ENCODE data around the gene PIAS3. TPM values are rescaled to one million over a fixed set of nuclear protein-coding genes. Genes with fewer than 3 reads are reported as not detected.
"Not testable (repeated sequence)": the region's sequence is repeated elsewhere in the genome, so short reads cannot be mapped to it uniquely, and the experiment has no call there.

Gene PIAS3
- total RNA-seq, 1 donor from 2014 or later: 38.8 TPM

GRCh38 chr1:145828367-145829026, 30.4 kb downstream of the PIAS3 start:
- H3K27me3 Mint-ChIP-seq (ENCODE audit: unreplicated experiment): no peaks in the 10 kb centered on the region
- no peaks in the 10 kb centered on the region for H3K9me3 Mint-ChIP-seq (ENCODE audit: unreplicated experiment)
- H3K36me3 Mint-ChIP-seq (ENCODE audit: low read depth, unreplicated experiment): peaks cover 43% of the 10 kb centered on the region
- peak overlapping the region; percentile 19 for H3K4me3 Mint-ChIP-seq (ENCODE audit: unreplicated experiment)
- no peak overlapping the region for H3K27ac Mint-ChIP-seq (ENCODE audit: unreplicated experiment)
- no peak for TF ChIP-seq CTCF (IDR thresholded peaks at IDR 0.05; ENCODE audit: unreplicated experiment)
- peaks cover 5% of the 10 kb centered on the region for H3K4me1 Mint-ChIP-seq (ENCODE audit: unreplicated experiment)
- no peak for DNase-seq (ENCODE audit: low spot score)

DNA sequence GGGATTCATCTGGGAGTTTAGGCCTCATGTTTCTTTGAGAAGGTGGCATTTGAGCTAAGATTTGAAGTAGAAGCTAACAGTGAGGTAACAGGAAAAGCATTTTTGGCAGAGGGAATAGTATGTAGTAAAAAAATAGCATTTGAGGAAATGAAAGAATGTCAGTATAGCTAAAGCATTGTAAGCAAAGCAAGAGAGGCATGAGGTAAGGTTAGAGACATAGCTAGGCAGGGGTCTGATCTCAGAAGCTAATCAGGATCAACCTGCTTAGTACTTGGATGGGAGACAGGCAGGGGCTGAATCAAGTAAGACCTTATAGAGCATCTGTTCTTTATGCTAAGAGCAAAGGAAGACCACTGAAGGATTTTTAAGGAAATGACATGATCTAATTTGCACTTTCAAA, 30.9 kb downstream of the PIAS3 start:
- no peak overlapping the region for H3K27ac Mint-ChIP-seq (ENCODE audit: unreplicated experiment)
- H3K4me3 Mint-ChIP-seq (ENCODE audit: unreplicated experiment): peak overlapping the region; percentile 39
- DNase-seq (ENCODE audit: low spot score): no peak
- no peak for TF ChIP-seq CTCF (IDR thresholded peaks at IDR 0.05; ENCODE audit: unreplicated experiment)
- H3K4me1 Mint-ChIP-seq (ENCODE audit: unreplicated experiment): peaks cover 5% of the 10 kb centered on the region
- peaks cover 39% of the 10 kb centered on the region for H3K36me3 Mint-ChIP-seq (ENCODE audit: low read depth, unreplicated experiment)
- peaks cover 2% of the 10 kb centered on the region for H3K27me3 Mint-ChIP-seq (ENCODE audit: unreplicated experiment)
- no peaks in the 10 kb centered on the region for H3K9me3 Mint-ChIP-seq (ENCODE audit: unreplicated experiment)

GRCh38 chr1:145826030-145826429, 32.9 kb downstream of the PIAS3 start:
- Mint-ChIP-seq H3K36me3 (ENCODE audit: low read depth, unreplicated experiment) (peaks cover 33% of the 10 kb centered on the region), H3K4me3 (ENCODE audit: unreplicated experiment) (no peak overlapping the region), H3K4me1 (ENCODE audit: unreplicated experiment) (peaks cover 5% of the 10 kb centered on the region), H3K27ac (ENCODE audit: unreplicated experiment) (no peak overlapping the region), H3K27me3 (ENCODE audit: unreplicated experiment) (peaks cover 2% of the 10 kb centered on the region), H3K9me3 (ENCODE audit: unreplicated experiment) (no peaks in the 10 kb centered on the region)
- TF ChIP-seq CTCF (IDR thresholded peaks at IDR 0.05; ENCODE audit: unreplicated experiment): no peak
- no peak for DNase-seq (ENCODE audit: low spot score)

DNA sequence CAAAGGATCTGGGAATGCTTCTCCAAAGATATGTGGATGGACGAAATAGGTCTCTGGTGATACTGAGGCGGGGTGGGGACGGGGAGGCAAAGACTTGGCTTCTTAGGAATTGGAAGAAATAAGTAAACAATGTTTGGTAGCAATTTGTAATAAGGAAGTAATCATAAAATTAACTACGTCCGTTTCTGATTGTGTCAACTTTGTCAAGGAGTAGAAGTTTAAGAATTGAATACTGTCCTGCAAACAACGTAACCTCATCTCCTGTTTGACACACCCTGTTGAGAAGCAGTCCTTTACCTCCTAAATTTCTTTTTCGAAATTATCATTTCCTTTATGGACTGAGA, 34.4 kb downstream of the PIAS3 start:
- no peak for TF ChIP-seq CTCF (IDR thresholded peaks at IDR 0.05; ENCODE audit: unreplicated experiment)
- Mint-ChIP-seq H3K36me3 (ENCODE audit: low read depth, unreplicated experiment) (peaks cover 25% of the 10 kb centered on the region), H3K27me3 (ENCODE audit: unreplicated experiment) (peaks cover 2% of the 10 kb centered on the region), H3K4me3 (ENCODE audit: unreplicated experiment) (peak overlapping the region; percentile 99), H3K4me1 (ENCODE audit: unreplicated experiment) (peaks cover 5% of the 10 kb centered on the region), H3K27ac (ENCODE audit: unreplicated experiment) (peak overlapping the region; percentile 90), H3K9me3 (ENCODE audit: unreplicated experiment) (no peaks in the 10 kb centered on the region)
- DNase-seq (ENCODE audit: low spot score): no peak

- Mint-ChIP-seq H3K36me3 (ENCODE audit: low read depth, unreplicated experiment) (peaks cover 18% of the 10 kb centered on the region), H3K9me3 (ENCODE audit: unreplicated experiment) (no peaks in the 10 kb centered on the region), H3K27me3 (ENCODE audit: unreplicated experiment) (peaks cover 2% of the 10 kb centered on the region), H3K27ac (ENCODE audit: unreplicated experiment) (peak within 1 kb of the TSS; percentile 90), H3K4me3 (ENCODE audit: unreplicated experiment) (peak within 1 kb of the TSS; percentile 99), H3K4me1 (ENCODE audit: unreplicated experiment) (peaks cover 5% of the 10 kb centered on the region)
- TF ChIP-seq CTCF (IDR thresholded peaks at IDR 0.05; ENCODE audit: unreplicated experiment): no peak
- peak; percentile 79 for DNase-seq (ENCODE audit: low spot score)
These were observed 35.0 kb downstream of the PIAS3 start, which contains the start of the genes POLR3C and RNF115 for GRCh38 chr1:145823565-145824498. POLR3C (plus strand) TSS chr1:145824200; CDS start chr1:145825777, 1,577 bp downstream. RNF115 (minus strand) TSS chr1:145824095; CDS start chr1:145823873, 222 bp downstream.

- not testable (repeated sequence) for H3K27ac Mint-ChIP-seq (ENCODE audit: unreplicated experiment); H3K4me3 Mint-ChIP-seq (ENCODE audit: unreplicated experiment); H3K27me3 Mint-ChIP-seq (ENCODE audit: unreplicated experiment); H3K9me3 Mint-ChIP-seq (ENCODE audit: unreplicated experiment); H3K36me3 Mint-ChIP-seq (ENCODE audit: low read depth, unreplicated experiment); H3K4me1 Mint-ChIP-seq (ENCODE audit: unreplicated experiment); DNase-seq (ENCODE audit: low spot score)
These were observed 36.0 kb downstream of the PIAS3 start for GRCh38 chr1:145822779-145823331.

- H3K4me1 Mint-ChIP-seq (ENCODE audit: unreplicated experiment); H3K9me3 Mint-ChIP-seq (ENCODE audit: unreplicated experiment); H3K27me3 Mint-ChIP-seq (ENCODE audit: unreplicated experiment); DNase-seq (ENCODE audit: low spot score); H3K36me3 Mint-ChIP-seq (ENCODE audit: low read depth, unreplicated experiment); H3K4me3 Mint-ChIP-seq (ENCODE audit: unreplicated experiment); H3K27ac Mint-ChIP-seq (ENCODE audit: unreplicated experiment): not testable (repeated sequence)
These were observed 40.8 kb downstream of the PIAS3 start for GRCh38 chr1:145818095-145818494.
